GM23248 (cell line): Measurements from ENCODE around the gene OR2AK2. TPM values are rescaled to one million over a fixed set of nuclear protein-coding genes. Genes with fewer than 3 reads are reported as not detected.

Experiments used
- DNase-seq: peaks from one replicate; pipeline ENCODE4 v3.0.0-alpha.2; 2015
- H2AFZ ChIP-seq: fragments of 200-600 bp; sonication (generic); 2 replicates; pipeline ENCODE4 v1.6.1; 2016; ENCODE audit warnings: antibody characterized with exemption
- H3F3A ChIP-seq: fragments of 200-600 bp; sonication (generic); 2 replicates; pipeline ENCODE4 v1.6.1; 2016; ENCODE audit warnings: mild to moderate bottlenecking, antibody characterized with exemption, mixed run types; ENCODE audit not compliant: insufficient read depth
- H3K27ac ChIP-seq: fragments of 200-600 bp; sonication (generic); 2 replicates; pipeline ENCODE4 v1.5.1; 2016; ENCODE audit warnings: mild to moderate bottlenecking
- H3K27me3 ChIP-seq: fragments of 200-600 bp; sonication (generic); replicated peaks from 2 replicates; pipeline ENCODE4 v1.6.1; 2016; ENCODE audit warnings: mild to moderate bottlenecking; ENCODE audit not compliant: insufficient read depth
- H3K36me3 ChIP-seq: fragments of 200-600 bp; sonication (generic); 2 replicates; pipeline ENCODE4 v1.6.1; 2016; ENCODE audit warnings: low read depth, mild to moderate bottlenecking
- H3K4me1 ChIP-seq: fragments of 200-600 bp; sonication (generic); 2 replicates; pipeline ENCODE4 v1.6.1; 2016; ENCODE audit warnings: mild to moderate bottlenecking; ENCODE audit not compliant: insufficient read depth
- H3K4me2 ChIP-seq: fragments of 200-600 bp; sonication (generic); one replicate; pipeline ENCODE4 v1.6.1; 2016; ENCODE audit warnings: mild to moderate bottlenecking; ENCODE audit not compliant: unreplicated experiment
- H3K4me3 ChIP-seq: fragments of 200-600 bp; sonication (generic); 2 replicates; pipeline ENCODE4 v1.5.1; 2016; ENCODE audit warnings: mild to moderate bottlenecking
- H3K79me2 ChIP-seq: fragments of 200-600 bp; sonication (generic); 2 replicates; pipeline ENCODE4 v1.6.1; 2016; ENCODE audit warnings: mild to moderate bottlenecking; ENCODE audit not compliant: insufficient read depth
- H3K9ac ChIP-seq: fragments of 200-600 bp; sonication (generic); 2 replicates; pipeline ENCODE4 v1.6.1; 2016; ENCODE audit warnings: mild to moderate bottlenecking
- H3K9me2 ChIP-seq: fragments of 200-600 bp; sonication (generic); 2 replicates; pipeline ENCODE4 v1.6.1; 2016; ENCODE audit warnings: mixed run types, mild to moderate bottlenecking, moderate library complexity; ENCODE audit not compliant: insufficient read depth
- H3K9me3 ChIP-seq: fragments of 200-600 bp; sonication (generic); one replicate; pipeline ENCODE4 v1.6.1; 2017; ENCODE audit warnings: low read depth
- H4K20me1 ChIP-seq: fragments of 200-600 bp; sonication (generic); 2 replicates; pipeline ENCODE4 v1.6.0; 2016; ENCODE audit not compliant: insufficient read depth
- EZH2 ChIP-seq: fragments of 200-600 bp; sonication (generic); IDR thresholded peaks from 2 replicates; pipeline ENCODE4 v1.6.1; 2018; ENCODE audit warnings: antibody characterized with exemption, mild to moderate bottlenecking; ENCODE audit not compliant: insufficient read depth, poor library complexity, severe bottlenecking
- EZH2phosphoT487 ChIP-seq: fragments of 200-600 bp; sonication (generic); IDR thresholded peaks from 2 replicates; pipeline ENCODE4 v1.6.1; 2018; ENCODE audit warnings: antibody characterized with exemption, moderate library complexity, mild to moderate bottlenecking, low read depth; ENCODE audit not compliant: insufficient read depth
- WGBS, 2 experiments: methylation state at CpG; one replicate each; pipeline ENCODE4 v1.1.6; 2015 to 2017; ENCODE audit warnings: low lambda C conversion rate in 2 of 2, low coverage in 1 of 2; ENCODE audit errors: missing lambda C conversion rate in 2 of 2; 5-methylcytosine and 5-hydroxymethylcytosine counted together
- in situ Hi-C: fragments of 300-500 bp; cut with MboI; formaldehyde crosslinking; loops from 2 replicates; pipeline ENCODE4 v1.15.0; 2020
- polyA plus RNA-seq: library from polyadenylated mRNA; unstranded; fragments of >200 nt; fragmentation: Nextera tagmentation; extraction: Ambion mirVana; gene quantifications from 2 replicates; pipeline ENCODE4 v1.2.1, GENCODE V29; 2016
- small RNA-seq: library from RNA; depleted of rRNA; stranded (forward); fragments of <200 nt; gene quantifications from one replicate; pipeline ENCODE3, GENCODE V24; 2014; ENCODE audit warnings: low read depth, low replicate concordance
- total RNA-seq: library from RNA; depleted of rRNA; stranded (reverse); fragments of >200 nt; shearing (Covaris generic); gene quantifications from 2 replicates; pipeline ENCODE4 v1.2.3, GENCODE V29; 2014; rRNA removed

Gene OR2AK2
- total and polyA plus RNA-seq, 2 experiments from 2014 or later: not detected

DNA sequence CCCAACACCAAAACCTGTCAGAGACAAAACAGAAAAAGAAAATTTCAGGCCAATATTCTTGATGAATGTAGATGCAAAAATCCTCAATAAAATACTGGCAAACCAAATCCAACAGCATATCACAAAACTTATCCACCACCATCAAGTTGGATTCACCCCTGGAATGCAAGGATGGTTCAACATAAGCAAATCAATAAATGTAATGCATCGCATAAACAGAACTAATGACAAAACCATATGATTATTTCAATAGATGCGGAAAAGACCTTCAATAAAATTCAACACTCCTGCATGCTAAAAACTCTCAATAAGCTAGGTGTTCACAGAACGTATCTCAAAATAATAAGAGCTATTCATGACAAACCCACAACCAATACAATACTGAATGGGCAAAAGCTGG is 44.6 kb downstream of the OR2AK2 start:
- no peak overlapping the region for H3K27ac ChIP-seq
- no peak overlapping the region for H3K9ac ChIP-seq
- H4K20me1 ChIP-seq: no peaks in the 10 kb centered on the region
- in situ Hi-C loops: no loop called here
- H3K4me3 ChIP-seq: no peak overlapping the region
- WGBS, 2 experiments: 37 to 44% methylated on average over 3 of the region's 3 CpGs
- no peak for TF ChIP-seq EZH2
- TF ChIP-seq EZH2phosphoT487: no peak
- no peak overlapping the region for H3K4me2 ChIP-seq
- no peaks in the 10 kb centered on the region for H3K27me3 ChIP-seq
- H3K9me3 ChIP-seq: no peaks in the 10 kb centered on the region
- no peaks in the 10 kb centered on the region for H3K36me3 ChIP-seq
- no peak overlapping the region for H2AFZ ChIP-seq
- H3K9me2 ChIP-seq: no peaks in the 10 kb centered on the region
- no peaks in the 10 kb centered on the region for H3K79me2 ChIP-seq
- peak; percentile 5 for DNase-seq
- no peaks in the 10 kb centered on the region for H3F3A ChIP-seq
- H3K4me1 ChIP-seq: no peaks in the 10 kb centered on the region

DNA sequence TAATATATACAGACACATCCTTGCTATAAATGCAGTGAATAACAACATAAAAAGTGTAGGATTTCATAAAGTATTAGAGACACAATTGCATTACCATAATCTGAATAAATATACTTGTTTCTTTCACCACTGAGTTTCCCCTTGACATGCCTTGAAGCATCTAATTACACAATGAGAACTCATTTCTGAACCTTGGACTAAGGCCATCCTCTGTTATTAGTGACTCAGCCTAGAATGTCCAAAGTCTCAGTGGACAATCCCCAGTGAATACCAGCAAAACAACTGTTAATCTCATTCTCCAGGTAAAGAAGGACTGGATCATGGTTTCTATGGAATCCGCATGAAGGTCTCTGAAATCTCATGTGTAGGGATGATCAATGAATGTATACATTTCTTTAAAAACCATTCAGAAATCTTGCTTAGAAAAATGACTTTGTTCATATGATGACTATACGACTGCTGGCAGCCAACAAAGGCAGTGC is 48.2 kb downstream of the OR2AK2 start, which contains the start of gene OR2L5:
Gene OR2L5, plus strand, starts transcription at position 432 of the 482 bp plus-strand sequence. CDS start 8,288 bp downstream, outside the sequence.
- Histone ChIP-seq H3K36me3 (no peaks in the 10 kb centered on the region), H3K27me3 (no peaks in the 10 kb centered on the region), H3K4me2 (no peak within 1 kb of the TSS), H3F3A (no peaks in the 10 kb centered on the region), H2AFZ (no peak within 1 kb of the TSS), H4K20me1 (no peaks in the 10 kb centered on the region), H3K9me3 (no peaks in the 10 kb centered on the region), H3K79me2 (no peaks in the 10 kb centered on the region), H3K9ac (no peak within 1 kb of the TSS), H3K9me2 (no peaks in the 10 kb centered on the region), H3K4me1 (no peaks in the 10 kb centered on the region), H3K27ac (no peak within 1 kb of the TSS), H3K4me3 (no peak within 1 kb of the TSS)
- WGBS, 2 experiments: 44 to 47% methylated on average over 2 of the region's 2 CpGs
- TF ChIP-seq EZH2 (no peak), EZH2phosphoT487 (no peak)
- DNase-seq: no peak
- in situ Hi-C loops: no loop called here

DNA sequence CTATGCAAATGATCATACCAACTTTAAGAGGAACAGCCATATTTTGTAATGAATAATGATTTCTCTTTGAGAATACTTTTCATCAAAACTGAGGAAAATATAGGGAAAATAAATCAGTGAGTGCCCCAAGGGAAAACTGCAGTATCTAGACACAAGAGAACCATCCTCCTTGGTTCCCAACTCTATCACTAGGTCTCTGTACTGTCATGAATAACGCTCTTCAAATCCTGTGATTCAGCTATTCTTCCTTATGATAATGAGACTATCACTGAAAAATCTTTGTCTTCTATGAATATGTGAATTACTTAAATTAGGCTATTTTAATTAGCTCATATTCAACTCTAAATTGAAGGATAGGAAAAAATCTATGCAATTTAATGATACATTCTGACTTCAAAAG is 50.8 kb downstream of the OR2AK2 start:
- TF ChIP-seq EZH2: no peak
- no peak for TF ChIP-seq EZH2phosphoT487
- no peak for DNase-seq
- H3K9ac ChIP-seq: no peak overlapping the region
- H3K27me3 ChIP-seq: no peaks in the 10 kb centered on the region
- no peak overlapping the region for H2AFZ ChIP-seq
- H3K79me2 ChIP-seq: no peaks in the 10 kb centered on the region
- no peaks in the 10 kb centered on the region for H3K4me1 ChIP-seq
- H3K4me2 ChIP-seq: no peak overlapping the region
- no peak overlapping the region for H3K27ac ChIP-seq
- WGBS, 2 experiments: 11 to 22% methylated on average over 1 of the region's 1 CpG
- H3F3A ChIP-seq: no peaks in the 10 kb centered on the region
- H3K4me3 ChIP-seq: no peak overlapping the region
- no peaks in the 10 kb centered on the region for H3K36me3 ChIP-seq
- in situ Hi-C loops: no loop called here
- no peaks in the 10 kb centered on the region for H3K9me2 ChIP-seq
- H3K9me3 ChIP-seq: no peaks in the 10 kb centered on the region
- no peaks in the 10 kb centered on the region for H4K20me1 ChIP-seq

Small RNA genes lying within 50 kb of the gene (small RNA-seq; reads per million reads assigned to genes)
- not detected for gene RF00019

Other genes starting within 250 kb of the OR2AK2 start
- not detected in 2 replicates for gene OR6F1, start 248.6 kb upstream of the OR2AK2 start, total RNA-seq
- not detected in 2 replicates for gene OR6F1, start 248.6 kb upstream of the OR2AK2 start, polyA plus RNA-seq
- not detected in 2 replicates for gene OR14K1, start 226.6 kb upstream of the OR2AK2 start, total RNA-seq
- not detected in 2 replicates for gene OR14K1, start 226.6 kb upstream of the OR2AK2 start, polyA plus RNA-seq
- gene OR14A2, start 217.1 kb upstream of the OR2AK2 start, total RNA-seq: not detected in 2 replicates
- gene OR14A2, start 217.1 kb upstream of the OR2AK2 start, polyA plus RNA-seq: not detected in 2 replicates
- not detected in 2 replicates for gene OR1C1, start 204.7 kb upstream of the OR2AK2 start, total RNA-seq
- not detected in 2 replicates for gene OR1C1, start 204.7 kb upstream of the OR2AK2 start, polyA plus RNA-seq
- gene OR14A16, start 141.1 kb upstream of the OR2AK2 start, total RNA-seq: not detected in 2 replicates
- not detected in 2 replicates for gene OR14A16, start 141.1 kb upstream of the OR2AK2 start, polyA plus RNA-seq
- gene OR11L1, start 123.3 kb upstream of the OR2AK2 start, total RNA-seq: not detected in 2 replicates
- gene OR11L1, start 123.3 kb upstream of the OR2AK2 start, polyA plus RNA-seq: not detected in 2 replicates
- gene TRIM58, start 108.0 kb upstream of the OR2AK2 start, total RNA-seq: not detected in 2 replicates
- not detected in 2 replicates for gene TRIM58, start 108.0 kb upstream of the OR2AK2 start, polyA plus RNA-seq
- not detected in 2 replicates for gene OR2W3, start 69.6 kb upstream of the OR2AK2 start, total RNA-seq
- gene OR2W3, start 69.6 kb upstream of the OR2AK2 start, polyA plus RNA-seq: not detected in 2 replicates
- not detected in 2 replicates for gene OR2T8, start 45.0 kb upstream of the OR2AK2 start, total RNA-seq
- not detected in 2 replicates for gene OR2T8, start 45.0 kb upstream of the OR2AK2 start, polyA plus RNA-seq
- not detected in 2 replicates for gene OR2AJ1, start 40.3 kb upstream of the OR2AK2 start, total RNA-seq
- not detected in 2 replicates for gene OR2AJ1, start 40.3 kb upstream of the OR2AK2 start, polyA plus RNA-seq
- gene OR2L8, start 16.4 kb upstream of the OR2AK2 start, total RNA-seq: not detected in 2 replicates
- gene OR2L8, start 16.4 kb upstream of the OR2AK2 start, polyA plus RNA-seq: not detected in 2 replicates
- gene OR2L5, start 48.4 kb downstream of the OR2AK2 start, total RNA-seq: not detected in 2 replicates
- not detected in 2 replicates for gene OR2L5, start 48.4 kb downstream of the OR2AK2 start, polyA plus RNA-seq
- not detected in 2 replicates for gene OR2L2, start 64.8 kb downstream of the OR2AK2 start, total RNA-seq
- not detected in 2 replicates for gene OR2L2, start 64.8 kb downstream of the OR2AK2 start, polyA plus RNA-seq
- not detected in 2 replicates for gene OR2L3, start 81.6 kb downstream of the OR2AK2 start, total RNA-seq
- not detected in 2 replicates for gene OR2L3, start 81.6 kb downstream of the OR2AK2 start, polyA plus RNA-seq
- gene OR2L13, start 130.0 kb downstream of the OR2AK2 start, total RNA-seq: not detected in 2 replicates
- not detected in 2 replicates for gene OR2L13, start 130.0 kb downstream of the OR2AK2 start, polyA plus RNA-seq
- not detected in 2 replicates for gene OR2M5, start 179.9 kb downstream of the OR2AK2 start, total RNA-seq
- not detected in 2 replicates for gene OR2M5, start 179.9 kb downstream of the OR2AK2 start, polyA plus RNA-seq
- gene OR2M2, start 209.6 kb downstream of the OR2AK2 start, total RNA-seq: not detected in 2 replicates
- not detected in 2 replicates for gene OR2M2, start 209.6 kb downstream of the OR2AK2 start, polyA plus RNA-seq
- gene OR2M3, start 232.0 kb downstream of the OR2AK2 start, total RNA-seq: not detected in 2 replicates
- gene OR2M3, start 232.0 kb downstream of the OR2AK2 start, polyA plus RNA-seq: not detected in 2 replicates